ENCODE measurements around the gene UIMC1. TPM values are rescaled to one million over a fixed set of nuclear protein-coding genes. Genes with fewer than 3 reads are reported as not detected.

The UIMC1 gene
- total and polyA plus RNA-seq, 2 of the 4 experiments (the other 2 are of a cell fraction), result 19.5 to 27.6 TPM

GRCh38 chr5:176878463-176878862, 128.1 kb downstream of the UIMC1 start:
- Histone ChIP-seq H3K14ac (replicated peaks; ENCODE audit: low read depth, low read length) (no peak overlapping the region), H3K27ac (ENCODE audit: insufficient read depth, low read length) (no peak overlapping the region), H3K36me3 (ENCODE audit: control insufficient read depth, insufficient read depth, low read length) (no peaks in the 10 kb centered on the region), H2BK15ac (ENCODE audit: low read depth, low read length) (no peak overlapping the region), H3K9me3 (ENCODE audit: control insufficient read depth, insufficient read depth, low read length) (no peaks in the 10 kb centered on the region), H3K27me3 (ENCODE audit: control insufficient read depth, insufficient read depth, low read length) (peaks cover 64% of the 10 kb centered on the region), H2BK120ac (ENCODE audit: low read depth, low read length) (no peak overlapping the region), H4K20me1 (ENCODE audit: insufficient read depth, low read length) (no peaks in the 10 kb centered on the region), H3K4ac (ENCODE audit: low read depth, low read length) (no peak overlapping the region), H2AK9ac (replicated peaks; ENCODE audit: low read depth, low read length, poor library complexity) (no peak overlapping the region), H4K8ac (ENCODE audit: low read depth in 2 of 2, low read length in 2 of 2) (no peak overlapping the region), H3K9ac (ENCODE audit: low read depth, low read length) (no peak overlapping the region), H3K9me1 (ENCODE audit: insufficient read depth, low read length) (no peaks in the 10 kb centered on the region), H2BK5ac (ENCODE audit: low read depth, low read length, poor library complexity, severe bottlenecking) (no peak overlapping the region), H2AFZ (replicated peaks; ENCODE audit: low read length, poor library complexity) (no peak overlapping the region), H3K4me3 (ENCODE audit: insufficient read depth, low read depth, low read length) (no peak overlapping the region), H3K18ac (ENCODE audit: low read depth, low read length) (no peak overlapping the region), H3K79me1 (ENCODE audit: low read depth in 1 of 2, low read length in 2 of 2) (no peaks in the 10 kb centered on the region), H2AK5ac (ENCODE audit: low read depth, low read length) (no peak overlapping the region), H3K4me1 (ENCODE audit: control insufficient read depth, insufficient read depth, low read length) (no peaks in the 10 kb centered on the region), H4K5ac (ENCODE audit: low read depth, low read length) (no peak overlapping the region), H3K4me2 (ENCODE audit: low read depth, low read length) (no peak overlapping the region), H2BK20ac (ENCODE audit: low read depth, low read length) (no peak overlapping the region), H3K23ac (ENCODE audit: low read depth, low read length) (no peak overlapping the region), H4K91ac (ENCODE audit: insufficient read depth, low read depth, low read length) (no peak overlapping the region), H3K56ac (ENCODE audit: extremely low read depth, insufficient read depth, low read length) (no peak overlapping the region)
- TF ChIP-seq MAFK (IDR thresholded peaks at IDR 0.05; ENCODE audit: low read depth, low read length) (no peak), POLR2A (IDR thresholded peaks at IDR 0.05; ENCODE audit: low read depth, low read length) (no peak), MAZ (IDR thresholded peaks at IDR 0.05; ENCODE audit: borderline replicate concordance, low read depth, low read length) (no peak), CHD1 (IDR thresholded peaks at IDR 0.05; ENCODE audit: low read depth, low read length) (no peak), RCOR1 (IDR thresholded peaks at IDR 0.05; ENCODE audit: insufficient replicate concordance, low read length) (no peak), NFE2L2 (IDR thresholded peaks at IDR 0.05; ENCODE audit: low read depth, low read length) (no peak)
- no peak for DNase-seq
- BruUV-seq (replicated peaks), result no TSS peak
- ChIA-PET POLR2A (ENCODE audit: unreplicated experiment) (no interaction called here), CTCF (no interaction called here)
- ATAC-seq (ENCODE audit: low read depth), result no peak
- dilution Hi-C loops (cut with HindIII; ENCODE audit: low sequenced_read_pairs, unreplicated experiment), result no loop called here
- WGBS, 2 experiments (ENCODE audit: extremely low coverage in 2 of 2, insufficient read length in 1 of 2), result no CpG with 5 or more reads among the region's 12 CpGs
- intact Hi-C loops (cut with micrococcal nuclease), result no loop called here
- in situ Hi-C loops (cut with MboI; ENCODE audit: low sequenced_read_pairs), result no loop called here

Data from IMR-90 (cell line).